ENCODE results near the gene CACNA2D1. TPM values are rescaled to one million over a fixed set of nuclear protein-coding genes. Genes with fewer than 3 reads are reported as not detected.

Gene CACNA2D1
- total and polyA plus RNA-seq, 12 donors = 10.5 to 60.9 (median 35.9) TPM

DNA sequence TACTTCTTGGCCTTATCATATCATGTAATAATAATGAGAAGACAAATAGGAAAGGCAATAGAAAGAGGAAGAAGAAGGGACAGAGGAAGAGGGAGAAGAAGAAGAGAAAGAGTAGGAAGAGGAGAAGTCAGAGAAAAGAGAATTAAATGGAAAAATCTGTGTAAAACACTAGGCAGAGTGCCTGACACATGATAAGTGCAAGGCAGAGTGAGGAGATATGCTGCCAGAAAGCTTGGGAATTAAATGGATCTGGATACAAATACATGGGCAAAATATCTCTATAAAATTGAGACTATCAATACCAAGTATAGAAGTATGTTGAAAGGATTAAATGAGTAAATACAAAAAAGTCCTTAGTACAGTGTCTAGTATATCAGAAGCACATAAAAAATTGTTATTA is 124.8 kb downstream of the CACNA2D1 start:
- Histone ChIP-seq H3K9me3 (replicated peaks in 1 of 3) (no peaks in the 10 kb centered on the region), H3K4me1 (replicated peaks in 1 of 2) (peaks cover 0 to 15% of the 10 kb centered on the region in 2 donors), H3K4me3 (no peak overlapping the region), H3K27me3 (no peaks in the 10 kb centered on the region), H3K27ac (no peak overlapping the region), H3K36me3 (replicated peaks in 1 of 2) (no peaks in the 10 kb centered on the region)
- DNase-seq = no peak
- TF ChIP-seq POLR2A (IDR thresholded peaks at IDR 0.05) = no peak
- TF ChIP-seq, protein P1, sequence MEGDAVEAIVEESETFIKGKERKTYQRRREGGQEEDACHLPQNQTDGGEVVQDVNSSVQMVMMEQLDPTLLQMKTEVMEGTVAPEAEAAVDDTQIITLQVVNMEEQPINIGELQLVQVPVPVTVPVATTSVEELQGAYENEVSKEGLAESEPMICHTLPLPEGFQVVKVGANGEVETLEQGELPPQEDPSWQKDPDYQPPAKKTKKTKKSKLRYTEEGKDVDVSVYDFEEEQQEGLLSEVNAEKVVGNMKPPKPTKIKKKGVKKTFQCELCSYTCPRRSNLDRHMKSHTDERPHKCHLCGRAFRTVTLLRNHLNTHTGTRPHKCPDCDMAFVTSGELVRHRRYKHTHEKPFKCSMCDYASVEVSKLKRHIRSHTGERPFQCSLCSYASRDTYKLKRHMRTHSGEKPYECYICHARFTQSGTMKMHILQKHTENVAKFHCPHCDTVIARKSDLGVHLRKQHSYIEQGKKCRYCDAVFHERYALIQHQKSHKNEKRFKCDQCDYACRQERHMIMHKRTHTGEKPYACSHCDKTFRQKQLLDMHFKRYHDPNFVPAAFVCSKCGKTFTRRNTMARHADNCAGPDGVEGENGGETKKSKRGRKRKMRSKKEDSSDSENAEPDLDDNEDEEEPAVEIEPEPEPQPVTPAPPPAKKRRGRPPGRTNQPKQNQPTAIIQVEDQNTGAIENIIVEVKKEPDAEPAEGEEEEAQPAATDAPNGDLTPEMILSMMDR (IDR thresholded peaks at IDR 0.05) = no peak
- intact Hi-C loops (cut with DNase I) = no loop called here

DNA sequence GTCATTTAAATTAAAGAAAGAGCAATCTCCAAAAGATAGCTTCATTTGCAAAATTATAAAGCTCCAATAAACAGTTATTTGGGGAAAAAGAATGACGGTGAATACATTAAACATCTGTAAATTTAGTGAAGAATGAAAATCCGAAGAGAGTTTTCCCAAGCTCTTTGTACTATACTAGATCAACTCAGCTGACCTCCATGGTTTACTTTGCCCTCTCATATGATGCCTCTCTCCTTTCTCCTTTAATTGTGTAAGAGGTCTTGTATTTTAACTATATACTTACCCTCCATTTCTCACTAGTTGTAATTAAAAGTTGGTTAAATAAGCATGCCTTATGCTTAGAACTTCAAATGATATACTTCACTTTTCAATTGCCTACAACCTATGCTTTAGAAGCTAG is 125.8 kb downstream of the CACNA2D1 start:
- H3K4me3 ChIP-seq = no peak overlapping the region
- H3K9me3 ChIP-seq (replicated peaks in 1 of 3) = no peaks in the 10 kb centered on the region
- DNase-seq = no peak
- no peak for TF ChIP-seq POLR2A (IDR thresholded peaks at IDR 0.05)
- TF ChIP-seq, protein P1 (IDR thresholded peaks at IDR 0.05) = no peak
- H3K36me3 ChIP-seq (replicated peaks in 1 of 2) = no peaks in the 10 kb centered on the region
- intact Hi-C loops (cut with DNase I) = no loop called here
- no peak overlapping the region for H3K27ac ChIP-seq
- WGBS, 4 donors = 90 to 98% (median 91%) methylated on average over 2 of the region's 2 CpGs
- H3K27me3 ChIP-seq = no peaks in the 10 kb centered on the region
- H3K4me1 ChIP-seq (replicated peaks in 1 of 2) = peaks cover 0 to 15% of the 10 kb centered on the region in 2 donors

DNA sequence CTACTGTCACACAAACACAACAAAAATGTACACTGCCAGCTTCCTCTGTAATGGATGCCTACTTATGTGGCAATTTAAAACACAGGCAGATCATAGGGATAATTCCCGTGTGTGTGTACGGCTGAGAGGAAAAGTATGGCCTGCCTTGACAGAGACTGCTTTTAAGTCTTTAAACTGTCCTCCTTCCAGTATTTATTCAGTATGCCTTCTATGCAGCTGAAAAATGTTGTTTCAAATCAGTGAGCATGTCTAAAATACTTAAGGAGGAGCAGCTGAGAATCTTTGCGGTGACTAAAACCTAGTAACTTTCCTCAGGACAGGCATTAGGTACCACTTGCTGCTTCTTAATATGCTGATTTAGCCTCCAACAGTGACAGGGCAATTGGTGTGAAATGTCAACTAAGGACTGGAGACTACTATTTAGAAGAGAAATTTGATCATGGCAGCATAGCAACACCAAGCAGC is 126.3 kb downstream of the CACNA2D1 start:
- Histone ChIP-seq H3K27ac (no peak overlapping the region), H3K36me3 (replicated peaks in 1 of 2) (no peaks in the 10 kb centered on the region), H3K9me3 (replicated peaks in 1 of 3) (no peaks in the 10 kb centered on the region), H3K4me1 (replicated peaks in 1 of 2) (peaks cover 0 to 15% of the 10 kb centered on the region in 2 donors), H3K27me3 (no peaks in the 10 kb centered on the region), H3K4me3 (no peak overlapping the region)
- WGBS, 4 donors = 87 to 94% (median 93%) methylated on average over 3 of the region's 3 CpGs
- intact Hi-C loops (cut with DNase I) = no loop called here
- TF ChIP-seq, protein P1 (IDR thresholded peaks at IDR 0.05) = no peak
- no peak for TF ChIP-seq POLR2A (IDR thresholded peaks at IDR 0.05)
- DNase-seq = no peak

DNA sequence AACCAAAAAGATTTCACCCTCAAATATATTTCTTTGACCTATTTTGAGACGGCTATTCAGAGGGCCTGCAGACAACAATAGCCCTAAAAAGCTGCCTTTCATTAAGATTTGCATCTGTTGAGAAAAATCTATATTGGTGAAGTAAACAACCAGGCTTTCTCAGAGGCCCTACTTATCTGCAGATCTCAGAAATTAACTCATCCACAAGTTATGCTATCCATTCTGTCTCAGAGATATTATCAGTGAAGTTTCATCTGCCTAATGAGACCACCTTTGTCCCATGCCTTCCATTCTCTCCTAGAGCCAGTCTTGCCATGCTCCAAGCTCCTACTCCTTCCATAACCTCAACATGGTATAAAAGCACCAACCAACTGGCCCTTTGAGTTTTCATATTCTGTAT is 130.3 kb downstream of the CACNA2D1 start:
- no peaks in the 10 kb centered on the region for H3K27me3 ChIP-seq
- DNase-seq = no peak
- H3K36me3 ChIP-seq (replicated peaks in 1 of 2) = no peaks in the 10 kb centered on the region
- H3K9me3 ChIP-seq (replicated peaks in 1 of 3) = no peaks in the 10 kb centered on the region
- WGBS, 4 donors = 77 to 89% (median 86%) methylated on average over 1 of the region's 1 CpG
- intact Hi-C loops (cut with DNase I) = no loop called here
- H3K4me3 ChIP-seq = no peak overlapping the region
- H3K27ac ChIP-seq = no peak overlapping the region
- no peak for TF ChIP-seq POLR2A (IDR thresholded peaks at IDR 0.05)
- TF ChIP-seq, protein P1 (IDR thresholded peaks at IDR 0.05) = no peak
- peaks cover 0 to 6% of the 10 kb centered on the region in 2 donors for H3K4me1 ChIP-seq (replicated peaks in 1 of 2)
